ENCODE data around the gene DCST1.

DCST1 gene

GRCh38 chr1:155038602-155039307 lies 5.1 kb downstream of the DCST1 start:
- Mint-ChIP-seq H3K4me1 (peaks cover 6% of the 10 kb centered on the region), H3K4me3 (no peak overlapping the region), H3K36me3 (no peaks in the 10 kb centered on the region), H3K9me3 (no peaks in the 10 kb centered on the region), H3K27me3 (peaks cover 70% of the 10 kb centered on the region), H3K27ac (no peak overlapping the region)
- DNase-seq = no peak
- CTCF ChIA-PET = interaction anchor here (0.9 to 17.5 kb wide), 3 partner anchors 8 to 46 kb away, joined by 3 to 220 read pairs (median 3); partner anchors contain the start of genes ADAM15 and EFNA4

GRCh38 chr1:155039308-155039669 lies 5.7 kb downstream of the DCST1 start:
- Mint-ChIP-seq H3K9me3 (no peaks in the 10 kb centered on the region), H3K27me3 (peaks cover 67% of the 10 kb centered on the region), H3K36me3 (no peaks in the 10 kb centered on the region), H3K4me1 (peaks cover 9% of the 10 kb centered on the region), H3K4me3 (no peak overlapping the region), H3K27ac (no peak overlapping the region)
- CTCF ChIA-PET = interaction anchor here (0.9 to 17.5 kb wide), 3 partner anchors 9 to 46 kb away, joined by 3 to 220 read pairs (median 3); partner anchors contain the start of genes ADAM15 and EFNA4
- no peak for DNase-seq

- CTCF ChIA-PET = interaction anchor here (0.5 to 17.5 kb wide), 4 partner anchors 9 to 51 kb away, joined by 3 to 220 read pairs (median 3); partner anchors contain the start of genes ADAM15 and EFNA4
- Mint-ChIP-seq H3K36me3 (no peaks in the 10 kb centered on the region), H3K27me3 (peaks cover 59% of the 10 kb centered on the region), H3K4me3 (no peak overlapping the region), H3K4me1 (peaks cover 19% of the 10 kb centered on the region), H3K9me3 (no peaks in the 10 kb centered on the region), H3K27ac (no peak overlapping the region)
- no peak for DNase-seq
Observed at GRCh38 chr1:155040358-155041093, 6.9 kb downstream of the DCST1 start.

DNA sequence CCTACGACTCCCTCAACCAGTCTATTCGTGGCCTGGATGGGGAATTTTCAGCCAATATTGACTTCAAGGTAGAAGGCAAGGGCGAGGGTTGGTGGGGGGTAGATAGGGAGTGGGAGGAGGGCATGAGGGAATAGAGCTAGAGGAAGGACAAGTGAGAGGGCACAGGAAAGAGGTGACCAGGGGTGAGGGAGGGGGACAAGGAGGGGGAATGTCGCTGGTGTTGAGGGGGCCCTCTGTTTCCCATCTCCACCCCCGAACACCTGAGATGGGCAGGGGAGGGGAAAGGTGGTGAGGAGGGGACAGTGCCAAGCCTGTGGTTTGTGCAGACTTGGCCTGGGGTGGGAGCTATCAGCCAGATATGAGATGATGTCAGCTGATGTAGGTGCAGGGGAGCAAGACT lies 9.2 kb downstream of the DCST1 start:
- H3K9me3 Mint-ChIP-seq = no peaks in the 10 kb centered on the region

GRCh38 chr1:155043301-155043702 lies 9.7 kb downstream of the DCST1 start:
- peaks cover 46% of the 10 kb centered on the region for H3K27me3 Mint-ChIP-seq
- no peak overlapping the region for H3K27ac Mint-ChIP-seq
- no peak for DNase-seq
- H3K4me1 Mint-ChIP-seq = peaks cover 19% of the 10 kb centered on the region
- H3K36me3 Mint-ChIP-seq = no peaks in the 10 kb centered on the region
- no peak overlapping the region for H3K4me3 Mint-ChIP-seq
- H3K9me3 Mint-ChIP-seq = no peaks in the 10 kb centered on the region
- CTCF ChIA-PET = interaction anchor here (0.9 to 17.5 kb wide), 11 partner anchors 15 to 562 kb away, joined by 3 to 220 read pairs (median 6); partner anchors contain the start of genes ADAM15, EFNA4 and PBXIP1

More for the DNA sequence above, 9.2 kb downstream of the DCST1 start:
- CTCF ChIA-PET = interaction anchor here (1.3 to 17.5 kb wide), 9 partner anchors 15 to 562 kb away, joined by 3 to 220 read pairs (median 6); partner anchors contain the start of genes ADAM15, EFNA4, KRTCAP2 and PBXIP1
- DNase-seq = no peak
- Mint-ChIP-seq H3K4me1 (peaks cover 19% of the 10 kb centered on the region), H3K27ac (no peak overlapping the region), H3K4me3 (no peak overlapping the region), H3K36me3 (no peaks in the 10 kb centered on the region), H3K27me3 (peaks cover 50% of the 10 kb centered on the region)

- H3K27me3 Mint-ChIP-seq = peaks cover 46% of the 10 kb centered on the region
- H3K27ac Mint-ChIP-seq = no peak overlapping the region
- no peaks in the 10 kb centered on the region for H3K9me3 Mint-ChIP-seq
- CTCF ChIA-PET = interaction anchor here (0.9 to 17.5 kb wide), 16 partner anchors 14 to 563 kb away, joined by 3 to 220 read pairs (median 6); partner anchors contain the start of genes ADAM15, EFNA4 and PBXIP1
- DNase-seq = no peak
- H3K36me3 Mint-ChIP-seq = no peaks in the 10 kb centered on the region
- H3K4me3 Mint-ChIP-seq = no peak overlapping the region
- H3K4me1 Mint-ChIP-seq = peaks cover 19% of the 10 kb centered on the region
Observed at GRCh38 chr1:155043793-155044192, 10.2 kb downstream of the DCST1 start.

DNA sequence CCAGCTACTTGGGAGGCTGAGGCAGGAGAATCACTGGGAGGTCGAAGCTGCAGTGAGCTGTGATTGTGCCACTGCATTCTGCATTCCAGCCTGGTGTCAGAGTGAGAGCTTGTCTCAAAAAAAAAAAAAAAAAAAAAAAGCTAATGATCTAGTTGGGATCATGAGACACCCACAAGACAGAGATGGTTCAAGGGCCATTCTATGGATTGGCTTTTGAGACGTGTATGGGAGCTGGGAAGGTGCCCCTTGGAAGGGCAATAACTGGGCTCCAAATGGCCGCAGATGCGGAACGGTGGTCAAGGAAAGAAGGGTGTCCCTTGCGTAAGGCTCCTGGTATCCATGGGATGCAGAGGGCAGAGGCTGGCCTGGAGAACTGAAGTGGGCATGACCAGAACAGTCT lies 10.7 kb downstream of the DCST1 start:
- DNase-seq = no peak
- H3K27ac Mint-ChIP-seq = no peak overlapping the region
- H3K36me3 Mint-ChIP-seq = no peaks in the 10 kb centered on the region
- CTCF ChIA-PET = interaction anchor here (0.9 to 17.5 kb wide), 16 partner anchors 14 to 485 kb away, joined by 3 to 220 read pairs (median 6); partner anchors contain the start of genes ADAM15, EFNA4 and PBXIP1
- H3K27me3 Mint-ChIP-seq = peaks cover 40% of the 10 kb centered on the region
- H3K4me1 Mint-ChIP-seq = peaks cover 15% of the 10 kb centered on the region
- no peak overlapping the region for H3K4me3 Mint-ChIP-seq
- no peaks in the 10 kb centered on the region for H3K9me3 Mint-ChIP-seq

DNA sequence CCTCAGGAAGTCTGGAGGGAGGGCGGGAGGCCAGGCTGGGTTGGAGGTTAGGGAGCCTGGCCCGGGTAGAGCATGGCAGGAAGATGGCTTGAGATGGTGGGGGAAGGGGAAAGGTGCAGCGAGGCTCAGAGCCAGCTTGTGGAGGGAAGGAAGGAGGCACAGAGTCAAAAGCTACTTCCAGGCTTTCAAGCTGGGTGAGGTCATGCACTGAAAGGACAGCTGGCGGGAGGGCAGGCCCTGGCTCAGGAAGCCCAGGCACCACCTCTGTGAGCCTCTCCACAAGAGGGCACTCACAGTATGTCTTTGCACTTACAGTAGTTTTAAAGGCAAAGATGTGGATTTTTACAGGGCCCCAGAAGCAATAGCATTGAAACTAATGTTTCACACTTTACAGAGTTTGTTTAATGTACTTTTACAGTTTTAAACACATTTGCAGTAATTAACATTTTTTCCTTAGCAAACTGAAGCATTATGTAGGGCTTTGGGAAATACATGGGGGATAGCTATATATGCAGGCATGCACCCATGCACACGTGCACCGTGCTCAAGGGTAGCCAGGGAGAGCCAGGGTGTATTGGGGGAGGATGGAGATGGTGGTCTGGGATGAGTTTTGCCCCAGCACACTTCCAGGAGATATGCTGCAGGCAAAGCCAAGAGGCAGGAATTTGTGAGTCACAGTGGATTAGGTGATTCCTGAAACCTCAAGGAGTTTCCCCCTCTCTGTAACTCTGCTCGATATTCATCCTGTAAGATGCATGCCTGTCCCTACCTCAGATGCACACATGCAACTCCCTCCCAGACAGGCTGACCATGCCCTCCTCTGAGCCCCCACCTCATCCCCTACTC lies 11.4 kb downstream of the DCST1 start:
- Mint-ChIP-seq H3K4me1 (peaks cover 20% of the 10 kb centered on the region), H3K27me3 (peaks cover 38% of the 10 kb centered on the region), H3K36me3 (no peaks in the 10 kb centered on the region), H3K27ac (no peak overlapping the region), H3K9me3 (no peaks in the 10 kb centered on the region), H3K4me3 (no peak overlapping the region)
- DNase-seq = peak; percentile 83
- CTCF ChIA-PET = interaction anchor here (1.0 to 17.5 kb wide), 12 partner anchors 13 to 485 kb away, joined by 3 to 220 read pairs (median 7); partner anchors contain the start of genes ADAM15 and EFNA4

GRCh38 chr1:155048449-155049334 lies 15.1 kb downstream of the DCST1 start:
- H3K27me3 Mint-ChIP-seq = peaks cover 15% of the 10 kb centered on the region
- no peaks in the 10 kb centered on the region for H3K36me3 Mint-ChIP-seq
- CTCF ChIA-PET = interaction anchor here (0.8 to 17.5 kb wide), 4 partner anchors 8 to 38 kb away, joined by 3 to 220 read pairs (median 3); partner anchors contain the start of genes ADAM15 and EFNA4
- H3K4me3 Mint-ChIP-seq = peak overlapping the region; percentile 82
- peak overlapping the region; percentile 52 for H3K27ac Mint-ChIP-seq
- H3K4me1 Mint-ChIP-seq = peaks cover 44% of the 10 kb centered on the region
- no peak for DNase-seq
- H3K9me3 Mint-ChIP-seq = no peaks in the 10 kb centered on the region

GRCh38 chr1:155049651-155050559 lies 16.3 kb downstream of the DCST1 start:
- DNase-seq = no peak
- H3K9me3 Mint-ChIP-seq = no peaks in the 10 kb centered on the region
- peaks cover 12% of the 10 kb centered on the region for H3K27me3 Mint-ChIP-seq
- peaks cover 34% of the 10 kb centered on the region for H3K4me1 Mint-ChIP-seq
- H3K27ac Mint-ChIP-seq = no peak overlapping the region
- CTCF ChIA-PET = interaction anchor here (1.0 to 17.5 kb wide), 10 partner anchors 5 to 76 kb away, joined by 3 to 220 read pairs (median 6); partner anchors contain the start of genes ADAM15, EFNA4 and FLAD1
- H3K4me3 Mint-ChIP-seq = peak overlapping the region; percentile 82
- H3K36me3 Mint-ChIP-seq = no peaks in the 10 kb centered on the region

GRCh38 chr1:155050560-155051341 lies 17.1 kb downstream of the DCST1 start, which contains the start of gene ADAM15:
ADAM15 (plus strand) TSS chr1:155051316; CDS start chr1:155051387, 71 bp downstream.
- CTCF ChIA-PET = interaction anchor here (0.6 to 17.5 kb wide), 14 partner anchors 6 to 81 kb away, joined by 3 to 220 read pairs (median 6); partner anchors contain the start of genes ADAM15, EFNA4, FLAD1 and SHC1
- Mint-ChIP-seq H3K27me3 (peaks cover 12% of the 10 kb centered on the region), H3K27ac (peak within 1 kb of the TSS; percentile 81), H3K9me3 (no peaks in the 10 kb centered on the region), H3K4me3 (peak within 1 kb of the TSS; percentile 82), H3K36me3 (no peaks in the 10 kb centered on the region), H3K4me1 (peaks cover 30% of the 10 kb centered on the region)
- peak; percentile 85 for DNase-seq

Data from activated naive CD4-positive, alpha-beta T cell treated with anti-CD3 and anti-CD28 coated beads, Interleukin-2, amount 10 ng/mL, durations not matched to agents 7 days and 5 days (primary cell).